Right lobe of liver (tissue), 6 donors: Measurements from ENCODE around the gene HHATL. TPM values are rescaled to one million over a fixed set of nuclear protein-coding genes. Genes with fewer than 3 reads are reported as not detected.

Experiments used
- ATAC-seq, 4 donors: fragments of 200-7000 bp; cut with Tn5 transposase; one replicate each; pipeline ENCODE4 v1.9.1; 2020; ENCODE audit warnings: mild to moderate bottlenecking in 4 of 4, moderate library complexity in 4 of 4
- DNase-seq, 3 donors: peaks; one replicate each; pipeline ENCODE4 v3.0.0-alpha.2; 2020
- H3K27ac ChIP-seq, 3 donors: fragments of 200-600 bp; one replicate each; pipeline ENCODE4 v1.8.0; 2022
- H3K27me3 ChIP-seq, 2 donors: fragments of 200-600 bp; one replicate each; pipeline ENCODE4 v1.8.0; 2022
- H3K36me3 ChIP-seq, 4 donors: fragments of 200-600 bp; sonication (generic) in 1 of 4; one replicate each; pipeline versions ENCODE4 v1.5.1 to v1.8.0; 2017 to 2022; ENCODE audit warnings: control low read depth in 1 of 4
- H3K4me1 ChIP-seq, 4 donors: fragments of 200-600 bp; sonication (generic) in 1 of 4; one replicate each; pipeline versions ENCODE4 v1.5.1 to v1.8.0; 2017 to 2022; ENCODE audit warnings: control low read depth in 1 of 4
- H3K4me3 ChIP-seq, 3 donors: fragments of 200-600 bp; one replicate each; pipeline ENCODE4 v1.8.0; 2022
- H3K9me3 ChIP-seq, 4 donors: fragments of 200-600 bp; sonication (generic) in 1 of 4; one replicate each; pipeline versions ENCODE4 v1.5.1 to v1.8.0; 2017 to 2022; ENCODE audit warnings: control low read depth in 1 of 4
- CTCF ChIP-seq, 4 donors: fragments of 200-600 bp in 3 of 4; fragments of 450-650 bp in 1 of 4; IDR thresholded peaks; one replicate each; pipeline versions ENCODE4 v1.5.1 to v1.8.0; 2016 to 2022; ENCODE audit warnings: antibody characterized with exemption in 4 of 4, mild to moderate bottlenecking in 2 of 4
- POLR2A ChIP-seq: fragments of 450-650 bp; IDR thresholded peaks from one replicate; pipeline ENCODE4 v1.6.1; 2017; ENCODE audit warnings: antibody characterized with exemption, mild to moderate bottlenecking
- whole genome bisulfite sequencing: methylation state at CpG from one replicate; pipeline ENCODE4 v1.1.6; 2018; ENCODE audit warnings: low coverage, low lambda C conversion rate; ENCODE audit not compliant: insufficient coverage; ENCODE audit errors: missing lambda C conversion rate; 5-methylcytosine and 5-hydroxymethylcytosine counted together
- intact Hi-C, 2 donors: fragments of 100-400 bp; cut with DNase I; formaldehyde crosslinking; loops; one replicate each; pipeline versions ENCODE4 v1.11.2 to v1.14.1; 2022
- total RNA-seq, 6 experiments: library from RNA; depleted of rRNA in 2 of 6; stranded (reverse); fragments of >200 nt in 2 of 6; fragmentation: NEBNext Ultra II Directional in 3 of 6; extraction: Animal tissue kit (Norgen Biotek cat#: 25700) in 3 of 6; gene quantifications; one replicate each; pipeline versions ENCODE4 v1.1.0 to v1.2.4, GENCODE V29; 2016 to 2023
- donor health status: DM: no; HTN: yes; CAD: no.
- donor health status: DM: no; HTN: no; CAD: no.
- donor health status: DM: no; HTN: no; CAD: no.
- donor health status: DM: no; HTN: yes; CAD: no.
- donor health status: DM: no; HTN: yes; CAD: no.

HHATL gene
- total RNA-seq, 6 experiments from 2014 or later, result 0.29 to 1.0 (median 0.60) TPM; not detected in 3

DNA sequence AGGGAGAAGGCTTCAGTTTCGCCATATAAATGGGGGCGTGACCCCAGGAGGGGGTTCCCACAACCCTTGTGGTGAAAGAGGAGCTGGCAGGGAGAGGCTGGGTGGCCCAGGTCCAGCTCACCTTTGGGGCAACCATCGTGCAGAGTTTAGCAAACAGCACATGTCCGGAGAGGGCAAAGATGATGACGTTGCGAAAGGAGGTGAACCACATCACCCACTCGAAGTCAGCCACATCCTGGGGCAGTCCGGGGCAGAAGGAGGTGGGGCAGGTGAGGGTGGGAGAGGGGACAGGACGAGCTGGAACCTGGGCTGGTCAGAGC lies 3.7 kb downstream of the HHATL start:
- no peaks in the 10 kb centered on the region for H3K27me3 ChIP-seq
- H3K9me3 ChIP-seq, result no peaks in the 10 kb centered on the region
- no peak for DNase-seq
- H3K27ac ChIP-seq, result no peak overlapping the region
- WGBS, result 18% methylated on average over 3 of the region's 9 CpGs
- no peak overlapping the region for H3K4me3 ChIP-seq
- intact Hi-C loops, result no loop called here
- peak; percentile 8 to 50 (median 36) for ATAC-seq
- H3K4me1 ChIP-seq, result no peaks in the 10 kb centered on the region
- TF ChIP-seq POLR2A, result no peak
- TF ChIP-seq CTCF (IDR thresholded peaks at IDR 0.05), result no peak
- H3K36me3 ChIP-seq, result no peaks in the 10 kb centered on the region

DNA sequence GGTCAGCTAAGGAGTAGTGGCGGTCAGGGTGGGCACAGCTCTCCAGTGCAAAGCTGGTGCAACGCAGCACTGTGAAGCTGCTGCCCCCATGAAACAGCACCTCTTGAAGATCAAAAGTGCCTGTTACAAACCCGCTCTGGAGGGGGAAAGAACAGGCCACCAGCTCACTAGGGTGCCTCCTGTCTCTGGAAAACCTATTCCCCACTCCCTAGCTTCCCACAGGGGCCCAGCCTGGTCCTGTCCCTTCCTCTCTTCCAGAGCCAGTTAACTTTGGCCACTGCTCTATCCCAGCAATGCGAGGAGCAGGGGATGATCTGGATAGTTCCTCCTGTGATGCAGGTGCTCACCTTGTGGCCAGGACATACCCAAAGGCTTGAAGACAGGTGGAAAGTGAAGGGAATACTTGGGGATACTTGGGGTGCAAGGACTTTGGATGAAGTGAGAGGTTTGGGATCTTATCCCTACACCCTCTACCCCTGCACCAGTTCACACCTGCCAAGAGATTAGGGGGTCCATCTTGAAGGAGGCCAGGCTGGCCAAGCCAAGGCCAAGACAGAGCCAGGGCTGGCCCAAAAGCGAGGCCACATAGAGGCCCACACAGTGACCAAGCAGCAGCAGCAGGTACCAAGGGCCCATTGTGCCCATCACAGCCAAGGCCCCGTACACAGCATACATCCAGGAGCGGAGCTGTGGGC lies 4.2 kb downstream of the HHATL start:
- intact Hi-C loops, result no loop called here
- ATAC-seq, result no peak
- DNase-seq, result no peak
- no peak overlapping the region for H3K27ac ChIP-seq
- H3K9me3 ChIP-seq, result no peaks in the 10 kb centered on the region
- no peaks in the 10 kb centered on the region for H3K4me1 ChIP-seq
- no peak overlapping the region for H3K4me3 ChIP-seq
- H3K27me3 ChIP-seq, result no peaks in the 10 kb centered on the region
- no peak for TF ChIP-seq CTCF (IDR thresholded peaks at IDR 0.05)
- TF ChIP-seq POLR2A, result no peak
- WGBS, result 100% methylated on average over 1 of the region's 7 CpGs
- no peaks in the 10 kb centered on the region for H3K36me3 ChIP-seq

DNA sequence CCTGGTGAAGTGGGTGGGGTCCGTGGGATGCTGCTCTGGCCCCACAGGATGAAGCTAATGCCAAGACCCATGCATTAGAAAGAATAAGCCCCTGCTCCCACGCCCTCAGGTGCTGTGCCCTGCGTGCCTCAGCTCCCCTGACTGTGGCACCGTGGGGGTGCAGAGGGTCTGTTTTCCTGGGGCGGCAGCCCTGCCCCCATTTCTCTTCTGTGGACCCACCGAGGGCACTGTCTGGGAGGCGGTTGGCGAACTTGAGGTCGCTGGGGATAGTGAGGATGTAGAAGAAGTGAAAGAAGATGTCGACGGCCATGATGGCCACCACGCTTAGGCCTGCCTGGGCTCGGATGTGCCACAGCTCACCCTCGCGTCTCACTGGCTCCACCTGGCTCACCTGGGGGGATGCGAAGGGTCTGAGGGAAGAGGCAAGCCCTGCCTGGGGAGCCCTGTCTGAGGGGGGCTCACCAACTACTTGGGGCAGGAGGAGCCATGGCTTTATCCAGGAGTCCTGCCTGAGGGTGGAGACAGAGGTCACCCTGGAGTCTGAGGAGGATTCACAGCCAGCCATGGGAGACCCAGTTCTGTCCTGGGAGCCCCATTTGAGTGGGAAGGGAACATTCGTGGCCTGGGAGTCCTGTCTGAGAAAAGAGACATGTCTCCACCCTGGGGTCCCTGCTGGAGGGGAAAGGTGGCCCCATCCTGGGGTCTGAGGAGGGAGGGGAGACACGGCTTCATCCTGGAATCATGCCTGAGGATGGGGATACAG lies 5.1 kb downstream of the HHATL start:
- H3K4me3 ChIP-seq, result no peak overlapping the region
- ATAC-seq, result no peak
- no peak for DNase-seq
- intact Hi-C loops, result no loop called here
- no peaks in the 10 kb centered on the region for H3K4me1 ChIP-seq
- 65% methylated on average over 5 of the region's 18 CpGs for WGBS
- H3K27me3 ChIP-seq, result no peaks in the 10 kb centered on the region
- no peak for TF ChIP-seq CTCF (IDR thresholded peaks at IDR 0.05)
- TF ChIP-seq POLR2A, result no peak
- no peaks in the 10 kb centered on the region for H3K36me3 ChIP-seq
- H3K9me3 ChIP-seq, result no peaks in the 10 kb centered on the region
- no peak overlapping the region for H3K27ac ChIP-seq

DNA sequence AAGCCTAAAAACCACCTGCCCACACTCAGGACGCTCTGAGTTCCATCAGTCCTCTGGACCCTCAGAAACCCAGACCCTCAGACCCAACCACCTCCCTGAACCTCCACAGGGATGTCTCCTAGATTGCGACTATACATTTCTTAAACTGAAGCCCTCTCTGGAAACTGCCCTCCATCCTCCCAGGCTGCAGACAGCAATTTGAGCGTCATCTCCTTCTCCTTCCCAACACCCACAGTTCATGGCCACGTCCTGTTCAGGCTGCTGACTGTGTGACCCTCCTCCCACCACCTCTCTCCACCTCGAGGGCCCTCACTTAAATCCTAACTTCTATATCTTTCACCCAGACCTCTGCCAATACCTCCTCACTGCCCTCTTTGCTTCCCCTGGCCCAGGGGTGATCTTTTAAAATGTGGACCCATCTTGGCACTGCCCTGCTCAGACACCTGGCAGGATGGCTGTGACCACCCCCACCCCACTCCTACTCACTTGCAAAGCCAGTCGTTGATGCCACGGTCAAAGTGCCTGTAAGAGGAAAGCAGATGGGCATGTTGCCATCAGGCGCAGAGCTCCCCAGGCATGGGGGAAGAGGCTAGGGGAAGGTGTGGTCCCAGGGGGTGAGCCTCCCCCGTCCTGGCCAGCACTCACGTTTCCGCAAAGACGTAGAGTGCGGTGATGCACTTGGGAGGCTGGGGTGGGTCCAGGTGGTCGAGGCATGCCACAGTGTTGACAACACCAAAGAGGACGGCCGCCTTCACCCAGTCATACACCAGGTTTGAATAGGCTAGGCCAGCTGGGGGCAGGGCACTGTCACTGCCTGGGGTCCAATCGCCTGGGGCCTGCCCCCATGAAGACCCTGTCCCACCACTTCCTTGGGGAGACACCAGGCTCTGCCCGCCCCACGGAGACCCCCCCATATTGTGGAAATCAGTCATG lies 6.0 kb downstream of the HHATL start:
- 60% methylated on average over 13 of the region's 19 CpGs for WGBS
- ATAC-seq, result no peak
- intact Hi-C loops, result no loop called here

More for the DNA sequence above, 6.0 kb downstream of the HHATL start:
- Histone ChIP-seq H3K4me1 (no peaks in the 10 kb centered on the region), H3K27ac (no peak overlapping the region), H3K36me3 (no peaks in the 10 kb centered on the region), H3K9me3 (no peaks in the 10 kb centered on the region), H3K4me3 (no peak overlapping the region), H3K27me3 (no peaks in the 10 kb centered on the region)
- TF ChIP-seq POLR2A, result no peak
- no peak for TF ChIP-seq CTCF (IDR thresholded peaks at IDR 0.05)
- DNase-seq, result no peak
